ENCODE results near the gene MED31. TPM values are rescaled to one million over a fixed set of nuclear protein-coding genes. Genes with fewer than 3 reads are reported as not detected.

MED31 gene
- total RNA-seq, 1 donor from 2014 or later: not detected

- H3K27me3 ChIP-seq: no peaks in the 10 kb centered on the region
- H3K9me3 ChIP-seq: no peaks in the 10 kb centered on the region
- DNase-seq (ENCODE audit: low spot score in 2 of 2): no peak
- no peak overlapping the region for H3K4me3 ChIP-seq
- intact Hi-C loops (cut with DNase I): no loop called here
- no peak overlapping the region for H3K27ac ChIP-seq
- peaks cover 7 to 17% of the 10 kb centered on the region in 2 donors for H3K4me1 ChIP-seq
- TF ChIP-seq CTCF (IDR thresholded peaks at IDR 0.05): no peak
- H3K36me3 ChIP-seq: peaks cover 4 to 26% of the 10 kb centered on the region in 2 donors
Observed at GRCh38 chr17:6636616-6637457, 14.6 kb downstream of the MED31 start.

GRCh38 chr17:6636105-6636504, 15.3 kb downstream of the MED31 start:
- no peak overlapping the region for H3K4me3 ChIP-seq
- intact Hi-C loops (cut with DNase I): no loop called here
- H3K36me3 ChIP-seq: peaks cover 11 to 26% of the 10 kb centered on the region in 2 donors
- no peak for DNase-seq (ENCODE audit: low spot score in 2 of 2)
- no peaks in the 10 kb centered on the region for H3K27me3 ChIP-seq
- no peaks in the 10 kb centered on the region for H3K9me3 ChIP-seq
- no peak for TF ChIP-seq CTCF (IDR thresholded peaks at IDR 0.05)
- peaks cover 7 to 12% of the 10 kb centered on the region in 2 donors for H3K4me1 ChIP-seq
- no peak overlapping the region for H3K27ac ChIP-seq

GRCh38 chr17:6633263-6633662, 18.1 kb downstream of the MED31 start:
- Histone ChIP-seq H3K36me3 (peaks cover 16 to 37% of the 10 kb centered on the region in 2 donors), H3K27ac (no peak overlapping the region), H3K27me3 (no peaks in the 10 kb centered on the region), H3K9me3 (no peaks in the 10 kb centered on the region), H3K4me1 (no peaks in the 10 kb centered on the region), H3K4me3 (no peak overlapping the region)
- intact Hi-C loops (cut with DNase I): no loop called here
- DNase-seq (ENCODE audit: low spot score in 2 of 2): no peak
- no peak for TF ChIP-seq CTCF (IDR thresholded peaks at IDR 0.05)

GRCh38 chr17:6632530-6632929, 18.9 kb downstream of the MED31 start:
- H3K27ac ChIP-seq: no peak overlapping the region
- no peaks in the 10 kb centered on the region for H3K9me3 ChIP-seq
- no peaks in the 10 kb centered on the region for H3K27me3 ChIP-seq
- DNase-seq (ENCODE audit: low spot score in 2 of 2): no peak
- intact Hi-C loops (cut with DNase I): no loop called here
- no peaks in the 10 kb centered on the region for H3K4me1 ChIP-seq
- H3K4me3 ChIP-seq: no peak overlapping the region
- TF ChIP-seq CTCF (IDR thresholded peaks at IDR 0.05): no peak
- H3K36me3 ChIP-seq: peaks cover 20 to 44% of the 10 kb centered on the region in 2 donors

GRCh38 chr17:6630390-6630789, 21.0 kb downstream of the MED31 start:
- peaks cover 29 to 61% of the 10 kb centered on the region in 2 donors for H3K36me3 ChIP-seq
- no peaks in the 10 kb centered on the region for H3K9me3 ChIP-seq
- no peak for TF ChIP-seq CTCF (IDR thresholded peaks at IDR 0.05)
- no peak overlapping the region for H3K4me3 ChIP-seq
- no peak overlapping the region for H3K27ac ChIP-seq
- H3K27me3 ChIP-seq: no peaks in the 10 kb centered on the region
- DNase-seq (ENCODE audit: low spot score in 2 of 2): no peak
- intact Hi-C loops (cut with DNase I): no loop called here
- H3K4me1 ChIP-seq: no peaks in the 10 kb centered on the region
